Aorta (tissue), 5 donors: ENCODE measurements around the gene AK8. TPM values are rescaled to one million over a fixed set of nuclear protein-coding genes. Genes with fewer than 3 reads are reported as not detected.
A peak's percentile ranks its signal among the peaks of the same experiment; 100 is the strongest.

Experiments used
- ATAC-seq: fragments of 200-7000 bp; cut with Tn5 transposase; one replicate; pipeline ENCODE4 v1.9.1; 2022; ENCODE audit warnings: moderate library complexity; ENCODE audit not compliant: low FRiP score
- DNase-seq, 2 donors: peaks; one replicate each; pipeline ENCODE4 v3.0.0-alpha.2; 2020
- H3K27ac ChIP-seq, 2 donors: one replicate each; pipeline ENCODE4 v1.5.1; 2013; ENCODE audit warnings: low read length in 2 of 2, mild to moderate bottlenecking in 2 of 2, moderate library complexity in 2 of 2, control low read depth in 1 of 2, inconsistent platforms in 1 of 2, low read depth in 1 of 2
- H3K27me3 ChIP-seq, 2 donors: one replicate each; pipeline ENCODE4 v1.6.1; 2013; ENCODE audit warnings: control low read depth in 1 of 2, low read length in 1 of 2, mild to moderate bottlenecking in 1 of 2, moderate library complexity in 1 of 2; ENCODE audit not compliant: insufficient read depth in 2 of 2, control insufficient read depth in 1 of 2
- H3K36me3 ChIP-seq, 2 donors: one replicate each; pipeline ENCODE4 v1.6.1; 2013; ENCODE audit warnings: control low read depth in 1 of 2, low read length in 1 of 2, mild to moderate bottlenecking in 1 of 2; ENCODE audit not compliant: insufficient read depth in 2 of 2, control insufficient read depth in 1 of 2
- H3K4me1 ChIP-seq, 2 donors: one replicate each; pipeline ENCODE4 v1.6.1; 2013; ENCODE audit warnings: low read length in 2 of 2, control low read depth in 1 of 2, mild to moderate bottlenecking in 1 of 2, moderate library complexity in 1 of 2; ENCODE audit not compliant: insufficient read depth in 2 of 2, control insufficient read depth in 1 of 2
- H3K4me3 ChIP-seq, 2 donors: one replicate each; pipeline ENCODE4 v1.5.1; 2013; ENCODE audit warnings: low read length in 2 of 2, control low read depth in 1 of 2, mild to moderate bottlenecking in 1 of 2
- H3K9me3 ChIP-seq: one replicate; pipeline ENCODE4 v1.6.1; 2013; ENCODE audit warnings: mild to moderate bottlenecking, low read length; ENCODE audit not compliant: control insufficient read depth
- WGBS, 2 donors: extraction: QIAGEN DNeasy Blood & Tissue Kit; methylation state at CpG; one replicate each; pipeline ENCODE4 v1.1.7; 2013; 5-methylcytosine and 5-hydroxymethylcytosine counted together
- intact Hi-C, 2 donors: fragments of 100-400 bp; cut with DNase I; formaldehyde crosslinking; loops; one replicate each; pipeline versions ENCODE4 v1.14.2 to v1.15.0; 2022
- polyA plus RNA-seq, 2 donors: library from polyadenylated mRNA; stranded (reverse); fragments of 200-250 nt; gene quantifications; one replicate each; pipeline ENCODE4 v1.2.3, GENCODE V29; 2013
- total RNA-seq, 2 donors: library from RNA; stranded (reverse); fragmentation: NEBNext Ultra II Directional; extraction: Animal tissue kit (Norgen Biotek cat#: 25700); gene quantifications; one replicate each; pipeline ENCODE4 v1.2.1, GENCODE V29; 2021
- donor health status: healthy with polysubstance abuse.
- donor health status: Bipolar disorder and iron deficiency.
- donor health status: DM: no; HTN: no; CAD: no.
- donor health status: DM: no; HTN: no; CAD: no.
- donor health status: DM: yes; HTN: yes; CAD: no.

AK8 gene
- total and polyA plus RNA-seq, 4 donors: 0.38 to 0.72 (median 0.71) TPM; not detected in 1

DNA sequence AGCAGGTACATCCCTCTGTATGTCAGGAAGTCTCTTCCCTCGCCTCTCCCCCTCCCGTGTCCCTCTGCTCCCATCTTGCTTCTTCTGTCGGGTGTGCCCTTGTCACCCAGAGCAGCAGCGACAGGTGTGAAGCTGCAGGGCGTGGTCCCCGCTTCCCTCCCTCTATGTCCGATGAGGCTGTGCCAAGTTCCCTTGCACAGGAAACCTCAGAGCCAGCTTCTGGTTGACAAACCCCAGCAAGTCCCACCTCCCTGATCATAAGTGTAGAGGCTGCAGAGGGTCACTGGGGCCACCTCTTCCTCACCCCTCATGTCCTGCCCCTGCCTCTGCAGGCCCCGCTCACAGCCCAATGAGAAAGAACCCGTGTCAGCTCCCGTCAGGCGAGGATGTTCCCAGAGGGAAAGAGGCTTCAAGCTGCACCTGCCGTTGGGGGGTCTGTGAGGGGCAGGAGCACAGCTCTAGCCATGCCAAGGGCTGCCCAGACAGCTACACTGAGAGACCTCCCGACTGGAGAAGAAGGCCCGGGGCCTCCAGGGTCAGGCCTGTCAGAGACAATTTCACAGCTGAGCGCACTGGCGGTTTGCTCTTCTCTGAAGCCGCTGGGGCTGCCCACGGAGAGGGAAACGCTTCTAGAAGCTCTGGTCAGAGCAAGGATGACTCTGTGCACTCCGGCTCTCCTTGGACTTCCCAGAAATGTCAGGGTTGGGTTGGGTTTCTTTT lies 73.3 kb downstream of the AK8 start:
- no peak overlapping the region for H3K27ac ChIP-seq
- no peaks in the 10 kb centered on the region for H3K36me3 ChIP-seq
- H3K9me3 ChIP-seq: no peaks in the 10 kb centered on the region
- no peaks in the 10 kb centered on the region for H3K27me3 ChIP-seq
- WGBS, 2 donors: 65 to 67% methylated on average over 20 of the region's 20 CpGs
- H3K4me3 ChIP-seq: no peak overlapping the region
- H3K4me1 ChIP-seq: no peaks in the 10 kb centered on the region
- DNase-seq (peak in 1 of 2 donors; percentile 61), ATAC-seq (no peak)
- intact Hi-C loops: no loop called here

GRCh38 chr9:132802121-132802795 lies 75.8 kb downstream of the AK8 start:
- 61 to 65% methylated on average over 17 of the region's 17 CpGs for WGBS, 2 donors
- no peaks in the 10 kb centered on the region for H3K27me3 ChIP-seq
- H3K27ac ChIP-seq: no peak overlapping the region
- no peaks in the 10 kb centered on the region for H3K36me3 ChIP-seq
- ATAC-seq: no peak
- intact Hi-C loops: no loop called here
- no peaks in the 10 kb centered on the region for H3K4me1 ChIP-seq
- peak in 1 of 2 donors; percentile 42 for DNase-seq
- H3K4me3 ChIP-seq: no peak overlapping the region
- no peaks in the 10 kb centered on the region for H3K9me3 ChIP-seq

- ATAC-seq (no peak), DNase-seq (no peak)
- Histone ChIP-seq H3K9me3 (no peaks in the 10 kb centered on the region), H3K4me1 (no peaks in the 10 kb centered on the region), H3K27me3 (no peaks in the 10 kb centered on the region), H3K4me3 (no peak overlapping the region), H3K36me3 (no peaks in the 10 kb centered on the region), H3K27ac (no peak overlapping the region)
- 90 to 98% methylated on average over 4 of the region's 4 CpGs for WGBS, 2 donors
- intact Hi-C loops: no loop called here
Measured at GRCh38 chr9:132801659-132802058, 76.4 kb downstream of the AK8 start.

DNA sequence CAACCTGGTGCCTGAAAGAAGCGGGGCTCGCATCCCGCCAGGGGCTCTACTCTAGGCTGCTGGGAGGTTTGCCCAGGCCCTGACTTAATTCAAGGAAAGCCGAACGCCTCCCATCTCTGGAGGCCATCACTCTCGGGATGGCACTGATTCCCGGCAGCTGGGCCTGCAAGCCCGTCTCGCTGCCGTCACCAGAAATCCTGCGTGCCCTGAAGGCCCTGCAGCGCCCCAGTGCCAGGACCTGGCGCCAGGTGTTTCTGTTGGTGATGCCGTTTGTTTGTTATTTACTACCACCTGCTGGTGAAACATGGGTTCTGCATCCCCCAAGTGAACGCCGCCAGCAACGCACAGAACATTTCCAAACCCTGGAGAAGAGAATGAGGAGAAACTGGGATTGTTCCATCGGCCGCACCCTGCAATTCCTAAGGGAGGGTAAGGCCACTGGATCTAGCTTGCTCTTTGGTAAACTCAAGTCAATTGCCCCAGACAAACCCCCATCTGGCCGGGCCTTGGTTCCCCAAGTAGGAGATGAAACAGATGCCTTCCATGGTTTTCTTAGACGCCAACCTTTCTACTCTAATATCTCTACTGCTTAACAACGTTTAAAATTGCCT lies 77.9 kb downstream of the AK8 start:
- DNase-seq: peak; percentile 81 to 83
- intact Hi-C loops: no loop called here
- Histone ChIP-seq H3K27ac (no peak overlapping the region), H3K4me1 (no peaks in the 10 kb centered on the region), H3K27me3 (no peaks in the 10 kb centered on the region), H3K9me3 (no peaks in the 10 kb centered on the region), H3K4me3 (no peak overlapping the region), H3K36me3 (no peaks in the 10 kb centered on the region)
- ATAC-seq: peak; percentile 74
- 15 to 18% methylated on average over 22 of the region's 22 CpGs for WGBS, 2 donors

GRCh38 chr9:132798817-132799790 lies 79.0 kb downstream of the AK8 start:
- Histone ChIP-seq H3K4me3 (no peak overlapping the region), H3K36me3 (no peaks in the 10 kb centered on the region), H3K27me3 (no peaks in the 10 kb centered on the region), H3K4me1 (no peaks in the 10 kb centered on the region), H3K27ac (no peak overlapping the region), H3K9me3 (no peaks in the 10 kb centered on the region)
- peak; percentile 45 for ATAC-seq
- WGBS, 2 donors: 67 to 71% methylated on average over 27 of the region's 27 CpGs
- peak in 1 of 2 donors; percentile 68 for DNase-seq
- intact Hi-C loops: loop anchor here (1.0 to 5.0 kb wide), 3 partner anchors 291 to 387 kb away; partner anchors contain the start of gene CFAP77 (in 1 of the 2)

DNA sequence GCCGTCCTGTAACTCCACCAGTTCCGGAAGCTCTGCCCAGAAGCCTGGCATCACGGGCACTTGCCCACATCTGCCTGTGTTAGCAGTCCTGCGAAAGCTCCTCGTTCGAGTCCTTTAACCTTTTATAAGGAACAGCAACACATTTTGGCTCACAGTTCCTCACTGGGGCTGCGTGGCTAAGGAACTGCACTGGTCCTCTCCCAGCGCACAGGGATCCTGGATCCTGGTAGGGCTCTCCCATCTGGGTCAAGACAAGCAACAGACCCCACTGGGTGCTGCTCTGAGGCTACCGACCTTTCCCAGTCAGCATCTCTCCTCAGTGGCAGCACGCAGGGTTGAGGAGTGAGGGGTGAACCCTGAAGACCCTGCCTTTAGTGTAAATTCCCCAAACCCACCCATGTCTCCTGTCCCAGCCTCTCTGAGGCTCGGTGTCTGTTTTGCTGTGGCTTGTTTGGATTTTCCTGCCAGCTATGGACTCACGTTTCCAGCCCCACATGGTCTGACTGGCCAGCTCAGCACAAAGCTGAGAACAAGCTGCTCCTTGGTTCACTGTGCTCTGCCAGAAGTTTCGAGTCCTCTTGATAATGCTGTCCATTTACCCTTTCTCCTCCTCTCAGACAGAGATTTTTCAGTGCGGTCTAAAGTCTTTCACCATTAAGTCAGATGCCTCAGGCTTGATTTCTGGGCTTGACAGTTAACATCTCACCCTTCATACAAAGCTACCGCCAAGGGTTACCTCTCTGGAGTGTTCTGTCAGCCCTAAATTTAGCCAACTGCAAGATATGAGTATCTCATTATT lies 80.0 kb downstream of the AK8 start:
- Histone ChIP-seq H3K4me3 (no peak overlapping the region), H3K36me3 (no peaks in the 10 kb centered on the region), H3K9me3 (no peaks in the 10 kb centered on the region), H3K4me1 (no peaks in the 10 kb centered on the region), H3K27me3 (no peaks in the 10 kb centered on the region), H3K27ac (no peak overlapping the region)
- 64 to 65% methylated on average over 14 to 15 of the region's 15 CpGs for WGBS, 2 donors
- ATAC-seq (peak; percentile 74), DNase-seq (peak in 1 of 2 donors; percentile 55)
- intact Hi-C loops: loop anchor here in 1 of 2 donors (5.0 kb wide), 2 partner anchors 291 to 386 kb away; partner anchors contain the start of gene CFAP77

- WGBS, 2 donors: 89 to 92% methylated on average over 16 of the region's 16 CpGs
- no peak overlapping the region for H3K4me3 ChIP-seq
- no peaks in the 10 kb centered on the region for H3K36me3 ChIP-seq
- no peak overlapping the region for H3K27ac ChIP-seq
- intact Hi-C loops: loop anchor here in 1 of 2 donors (5.0 kb wide), 2 partner anchors 288 to 383 kb away; partner anchors contain the start of gene CFAP77
- H3K4me1 ChIP-seq: no peaks in the 10 kb centered on the region
- ATAC-seq (no peak), DNase-seq (peak in 1 of 2 donors; percentile 16)
- H3K9me3 ChIP-seq: no peaks in the 10 kb centered on the region
- no peaks in the 10 kb centered on the region for H3K27me3 ChIP-seq
Measured at GRCh38 chr9:132795511-132796303, 82.4 kb downstream of the AK8 start.
